Measurements from ENCODE around the gene TBC1D22A.

The TBC1D22A gene

GRCh38 chr22:46857142-46857884, 94.9 kb downstream of the TBC1D22A start:
- ChIA-PET CTCF (interaction anchor here (1.1 to 1.5 kb wide), 2 partner anchors 12 to 13 kb away, joined by 3 read pairs; no protein-coding TSS in a partner anchor), POLR2A (no interaction called here)
- DNase-seq (ENCODE audit: extremely low spot score), result no peak
- TF ChIP-seq CTCF (IDR thresholded peaks at IDR 0.05; ENCODE audit: control extremely low read depth, extremely low read depth, low read depth, missing control alignments), result no peak

DNA sequence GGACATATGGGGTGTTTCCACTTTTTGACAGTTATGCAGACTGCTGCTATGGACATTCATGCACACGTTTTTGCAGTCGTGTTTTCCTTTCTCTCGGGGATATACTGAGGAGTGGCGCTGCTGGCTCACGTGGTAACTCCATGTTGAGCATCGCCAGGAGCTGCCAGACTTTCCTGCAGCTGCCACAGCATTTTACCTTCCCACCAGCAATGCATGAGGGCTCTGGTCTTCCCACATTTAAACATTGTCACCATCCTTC, 95.4 kb downstream of the TBC1D22A start:
- POLR2A ChIA-PET, result no interaction called here
- no peak for TF ChIP-seq CTCF (IDR thresholded peaks at IDR 0.05; ENCODE audit: control extremely low read depth, extremely low read depth, low read depth, missing control alignments)
- DNase-seq (ENCODE audit: extremely low spot score), result no peak
- CTCF ChIA-PET, result no interaction called here

- ChIA-PET CTCF (no interaction called here), POLR2A (no interaction called here)
- DNase-seq (ENCODE audit: extremely low spot score), result no peak
- no peak for TF ChIP-seq CTCF (IDR thresholded peaks at IDR 0.05; ENCODE audit: control extremely low read depth, extremely low read depth, low read depth, missing control alignments)
Measured at GRCh38 chr22:46858181-46858771, 95.8 kb downstream of the TBC1D22A start.

DNA sequence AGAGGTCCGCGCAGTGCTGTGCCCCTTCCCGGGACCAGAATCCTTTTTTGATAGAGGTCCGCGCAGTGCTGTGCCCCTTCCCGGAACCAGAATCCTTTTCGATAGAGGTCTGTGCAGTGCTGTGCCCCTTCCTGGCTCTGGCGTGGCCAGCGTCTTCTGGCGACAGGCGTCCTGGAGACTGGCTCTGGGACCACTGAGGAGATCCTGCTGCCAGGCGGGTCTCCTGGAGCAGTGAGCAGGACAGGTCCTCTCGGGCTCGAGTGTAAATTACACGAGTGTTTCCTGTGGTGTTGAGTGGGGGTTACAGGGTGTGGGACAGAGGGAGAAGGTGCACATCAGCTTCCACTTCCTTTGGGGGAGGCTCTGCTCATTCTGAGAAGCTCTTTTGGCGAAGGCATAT, 98.1 kb downstream of the TBC1D22A start:
- CTCF ChIA-PET, result no interaction called here
- no peak for TF ChIP-seq CTCF (IDR thresholded peaks at IDR 0.05; ENCODE audit: control extremely low read depth, extremely low read depth, low read depth, missing control alignments)
- DNase-seq (ENCODE audit: extremely low spot score), result no peak
- POLR2A ChIA-PET, result no interaction called here

DNA sequence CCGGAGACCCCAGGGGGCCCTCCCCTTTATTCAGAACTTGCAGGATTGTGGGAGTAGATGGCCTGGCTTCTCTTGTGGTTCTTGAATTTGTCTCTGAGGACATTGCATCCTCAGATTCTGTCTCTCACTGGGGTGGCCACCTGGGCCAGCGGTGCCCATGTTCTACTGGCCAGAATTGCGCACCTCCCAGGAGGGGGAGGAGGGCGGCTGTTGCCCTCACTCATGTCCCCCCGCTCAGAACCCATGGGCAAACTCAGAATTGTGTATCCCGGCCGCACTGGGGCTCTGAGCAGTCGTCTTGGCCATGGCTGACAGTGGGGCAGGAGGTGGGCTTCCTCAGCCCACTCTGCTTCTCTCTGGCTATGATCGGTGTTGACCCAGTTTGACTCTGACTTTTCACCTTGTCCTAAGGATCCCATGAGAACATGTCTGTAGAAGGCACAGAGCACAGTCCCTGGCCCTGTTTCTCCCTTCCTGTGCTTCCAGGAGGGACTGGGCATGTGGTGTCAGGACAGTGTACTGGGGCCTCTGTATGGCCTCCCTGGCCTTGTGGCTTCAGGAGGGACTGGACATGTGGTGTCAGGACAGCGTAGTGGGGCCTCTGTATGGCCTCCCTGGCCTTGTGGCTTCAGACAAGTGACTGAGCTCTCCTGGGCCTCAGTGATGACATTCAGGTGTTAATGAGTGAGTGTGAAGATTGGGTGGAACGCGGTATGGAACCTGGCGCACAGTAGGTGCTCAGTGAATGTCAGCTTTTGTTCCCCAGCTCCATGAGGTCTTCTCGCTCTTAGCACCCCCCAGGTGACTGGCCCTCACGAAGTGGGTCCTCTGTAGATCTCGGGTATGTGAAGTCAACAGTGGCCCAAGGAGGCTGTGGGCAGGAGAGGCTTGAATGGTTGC, 99.3 kb downstream of the TBC1D22A start:
- DNase-seq (ENCODE audit: extremely low spot score), result no peak
- no peak for TF ChIP-seq CTCF (IDR thresholded peaks at IDR 0.05; ENCODE audit: control extremely low read depth, extremely low read depth, low read depth, missing control alignments)

GRCh38 chr22:46862418-46863324, 100.2 kb downstream of the TBC1D22A start:
- DNase-seq (ENCODE audit: extremely low spot score), result no peak
- CTCF ChIA-PET, result interaction anchor here (0.9 to 1.4 kb wide), 2 partner anchors 11 to 59 kb away, joined by 3 to 5 read pairs; no protein-coding TSS in a partner anchor
- POLR2A ChIA-PET, result no interaction called here
- TF ChIP-seq CTCF (IDR thresholded peaks at IDR 0.05; ENCODE audit: control extremely low read depth, extremely low read depth, low read depth, missing control alignments), result no peak

More for the DNA sequence above, 99.3 kb downstream of the TBC1D22A start:
- CTCF ChIA-PET, result no interaction called here
- POLR2A ChIA-PET, result no interaction called here
